ENCODE data around the gene CCDC12. TPM values are rescaled to one million over a fixed set of nuclear protein-coding genes. Genes with fewer than 3 reads are reported as not detected.

Gene CCDC12
- polyA plus RNA-seq, 4 donors, result 59.7 to 84.5 (median 76.0) TPM

DNA sequence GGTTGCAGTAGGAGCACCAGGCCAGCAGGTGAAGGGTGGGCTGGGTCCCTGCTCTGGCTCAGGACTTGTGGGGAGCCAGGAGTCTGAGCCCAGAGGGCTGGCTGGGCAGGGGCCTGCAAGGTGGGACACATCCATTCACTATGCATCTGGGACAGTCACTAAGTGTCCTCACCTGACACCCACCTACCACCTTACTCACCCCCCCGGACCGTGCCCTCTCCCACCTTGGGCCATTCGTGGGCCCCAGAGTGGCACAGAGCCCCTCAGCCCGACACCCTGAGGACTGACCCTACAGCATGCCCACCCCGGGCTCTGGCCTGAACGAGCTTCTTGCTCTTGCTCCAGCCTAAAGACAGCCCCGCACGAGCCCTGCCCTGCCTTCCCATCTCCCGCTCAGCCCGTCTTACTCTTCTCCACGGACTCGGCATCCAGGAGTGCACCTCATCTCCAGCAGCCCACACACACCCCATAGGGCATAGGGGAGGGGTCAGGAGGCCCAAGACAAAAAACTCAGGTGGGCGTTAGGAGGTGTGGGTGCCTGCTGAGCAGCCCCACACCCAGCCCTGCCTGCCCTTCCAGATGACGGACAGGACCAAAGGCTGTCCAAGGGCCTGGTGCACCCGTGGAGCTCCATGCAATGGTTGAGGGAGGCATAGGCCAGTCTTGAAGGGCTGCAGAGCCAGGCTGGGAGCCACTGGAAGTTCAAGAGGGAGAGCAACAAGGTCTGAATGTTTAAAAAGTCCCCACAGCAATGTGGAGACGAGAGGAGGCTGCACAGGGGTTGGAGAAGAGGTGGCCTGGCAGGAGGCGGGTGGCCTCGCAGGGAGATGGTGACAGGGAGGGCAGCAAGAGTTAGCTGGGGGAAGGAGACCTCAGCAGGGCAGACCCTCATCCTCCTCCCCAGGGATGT, 72.0 kb downstream of the CCDC12 start:
- peaks cover 0 to 6% (median 0%) of the 10 kb centered on the region in 3 donors for H3K4me1 ChIP-seq (ENCODE audit: control insufficient read depth in 3 of 3, insufficient read depth in 2 of 3, low read depth in 1 of 3, low read length in 2 of 3)
- peaks cover 0 to 2% (median 0%) of the 10 kb centered on the region in 3 donors for H3K36me3 ChIP-seq (ENCODE audit: control insufficient read depth in 3 of 3, insufficient read depth in 2 of 3, low read depth in 1 of 3, low read length in 3 of 3)
- H3K27me3 ChIP-seq (ENCODE audit: control insufficient read depth in 3 of 3, insufficient read depth in 3 of 3, low read length in 3 of 3), result no peaks in the 10 kb centered on the region
- FAIRE-seq, result no peak
- no peaks in the 10 kb centered on the region for H3K9me3 ChIP-seq (ENCODE audit: control insufficient read depth in 2 of 2, insufficient read depth in 1 of 2, low read depth in 1 of 2, low read length in 1 of 2)
- H3K4me3 ChIP-seq (ENCODE audit: low read depth in 1 of 3, low read length in 3 of 3), result no peak overlapping the region
- WGBS, 3 donors, result 82 to 88% (median 84%) methylated on average over 18 of the region's 18 CpGs
- DNase-seq, result no peak
- H3K27ac ChIP-seq (ENCODE audit: low read depth in 1 of 3, low read length in 2 of 3), result no peak overlapping the region

DNA sequence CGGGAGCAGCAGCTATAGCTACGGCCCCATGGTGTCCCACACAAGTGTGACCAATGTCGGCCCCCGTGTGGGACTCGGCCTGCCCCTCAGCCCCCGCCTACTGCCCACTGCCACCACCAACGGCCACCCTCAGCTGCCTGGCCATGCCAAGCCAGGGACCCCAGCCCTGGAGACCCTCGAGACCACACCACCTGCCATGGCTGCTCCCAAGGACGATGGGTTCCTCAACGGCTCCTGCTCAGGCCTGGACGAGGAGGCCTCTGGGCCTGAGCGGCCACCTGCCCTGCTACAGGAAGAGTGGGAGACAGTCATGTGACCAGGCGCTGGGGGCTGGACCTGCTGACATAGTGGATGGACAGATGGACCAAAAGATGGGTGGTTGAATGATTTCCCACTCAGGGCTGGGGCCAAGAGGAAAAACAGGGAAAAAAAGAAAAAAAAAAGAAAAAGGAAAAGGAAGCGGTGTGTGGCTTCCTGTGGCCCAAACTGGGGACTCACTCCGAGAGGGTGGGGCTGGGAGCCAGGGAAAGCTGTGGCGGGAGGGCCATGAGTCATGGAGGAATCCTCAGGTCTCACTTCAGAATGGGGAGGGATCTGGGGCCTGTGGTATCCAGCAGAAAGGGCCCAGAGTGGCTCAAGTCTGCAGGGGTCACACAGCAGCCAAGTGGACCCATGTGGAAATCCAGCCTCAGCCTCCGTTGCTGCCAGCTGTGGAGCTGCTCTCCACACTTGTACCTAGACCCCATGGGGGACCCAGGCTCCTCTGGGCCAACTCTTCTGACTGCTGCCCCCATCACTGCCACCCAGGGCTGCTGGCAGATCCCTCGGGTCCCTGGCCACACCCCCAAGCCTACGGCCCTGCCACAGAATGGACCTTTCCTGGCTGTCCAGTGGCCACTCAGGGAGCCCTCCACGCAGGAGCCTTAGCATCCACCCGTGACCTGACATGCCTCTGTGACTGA, 72.9 kb downstream of the CCDC12 start:
- WGBS, 3 donors, result 75 to 78% (median 77%) methylated on average over 20 to 21 of the region's 21 CpGs
- H3K36me3 ChIP-seq (ENCODE audit: control insufficient read depth in 3 of 3, insufficient read depth in 2 of 3, low read depth in 1 of 3, low read length in 3 of 3), result peaks cover 0 to 2% (median 0%) of the 10 kb centered on the region in 3 donors
- FAIRE-seq, result no peak
- no peaks in the 10 kb centered on the region for H3K4me1 ChIP-seq (ENCODE audit: control insufficient read depth in 3 of 3, insufficient read depth in 2 of 3, low read depth in 1 of 3, low read length in 2 of 3)
- peaks cover 0 to 8% (median 0%) of the 10 kb centered on the region in 3 donors for H3K27me3 ChIP-seq (ENCODE audit: control insufficient read depth in 3 of 3, insufficient read depth in 3 of 3, low read length in 3 of 3)
- H3K9me3 ChIP-seq (ENCODE audit: control insufficient read depth in 2 of 2, insufficient read depth in 1 of 2, low read depth in 1 of 2, low read length in 1 of 2), result no peaks in the 10 kb centered on the region
- no peak for DNase-seq
- H3K27ac ChIP-seq (ENCODE audit: low read depth in 1 of 3, low read length in 2 of 3), result no peak overlapping the region
- no peak overlapping the region for H3K4me3 ChIP-seq (ENCODE audit: low read depth in 1 of 3, low read length in 3 of 3)

DNA sequence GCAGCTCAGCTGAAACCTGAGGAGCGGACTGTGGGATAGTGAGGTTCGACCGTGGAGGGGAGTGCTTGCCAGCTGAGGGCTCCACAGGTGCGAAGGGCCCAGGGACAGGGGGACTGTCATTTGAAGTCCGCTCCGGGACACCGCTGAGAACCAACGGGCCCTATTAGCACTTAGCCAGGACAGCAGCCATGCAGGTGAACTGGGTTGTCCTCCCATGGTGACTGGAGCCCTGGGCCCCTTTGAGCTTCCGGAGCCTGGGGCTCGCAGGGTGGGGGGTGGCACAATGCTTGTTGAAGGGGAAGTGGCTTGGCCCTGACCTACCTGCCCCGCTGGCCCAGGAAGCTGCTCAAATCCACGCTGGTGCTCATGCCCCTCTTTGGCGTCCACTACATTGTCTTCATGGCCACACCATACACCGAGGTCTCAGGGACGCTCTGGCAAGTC, 74.3 kb downstream of the CCDC12 start:
- FAIRE-seq, result no peak
- DNase-seq, result no peak
- 89 to 92% (median 92%) methylated on average over 15 of the region's 15 CpGs for WGBS, 3 donors

DNA sequence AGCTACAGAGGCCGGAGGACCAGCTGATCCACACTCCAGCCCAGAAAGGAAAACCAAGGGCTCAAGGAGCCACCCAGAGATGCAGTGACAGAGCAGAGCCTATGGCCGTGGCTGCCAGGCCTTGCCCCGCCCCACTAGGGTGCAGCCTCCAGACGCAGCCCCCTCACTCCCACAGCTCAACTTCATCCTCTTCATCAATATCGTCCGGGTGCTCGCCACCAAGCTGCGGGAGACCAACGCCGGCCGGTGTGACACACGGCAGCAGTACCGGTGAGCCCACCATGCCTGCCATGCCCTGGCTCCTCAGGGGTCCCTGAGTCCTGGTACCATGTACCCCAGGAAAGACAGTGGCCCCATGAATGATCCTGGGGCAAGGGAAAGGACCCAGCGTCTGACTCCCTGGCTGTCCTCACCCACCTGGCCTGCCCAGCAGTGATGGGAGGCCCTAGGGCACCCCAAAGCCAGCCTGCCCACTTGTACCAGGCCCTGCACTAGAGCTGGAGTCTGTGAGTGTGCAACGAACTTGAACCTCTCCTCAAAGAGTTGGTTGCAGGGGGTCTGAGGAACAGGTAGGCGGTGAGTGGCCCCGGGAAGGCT, 74.9 kb downstream of the CCDC12 start:
- FAIRE-seq, result no peak
- WGBS, 3 donors, result 87 to 90% (median 88%) methylated on average over 17 of the region's 17 CpGs
- Histone ChIP-seq H3K27me3 (ENCODE audit: control insufficient read depth in 3 of 3, insufficient read depth in 3 of 3, low read length in 3 of 3) (peaks cover 0 to 18% (median 4%) of the 10 kb centered on the region in 3 donors), H3K36me3 (ENCODE audit: control insufficient read depth in 3 of 3, insufficient read depth in 2 of 3, low read depth in 1 of 3, low read length in 3 of 3) (peaks cover 0 to 2% (median 0%) of the 10 kb centered on the region in 3 donors), H3K4me1 (ENCODE audit: control insufficient read depth in 3 of 3, insufficient read depth in 2 of 3, low read depth in 1 of 3, low read length in 2 of 3) (no peaks in the 10 kb centered on the region), H3K4me3 (ENCODE audit: low read depth in 1 of 3, low read length in 3 of 3) (no peak overlapping the region), H3K9me3 (ENCODE audit: control insufficient read depth in 2 of 2, insufficient read depth in 1 of 2, low read depth in 1 of 2, low read length in 1 of 2) (no peaks in the 10 kb centered on the region), H3K27ac (ENCODE audit: low read depth in 1 of 3, low read length in 2 of 3) (no peak overlapping the region)
- DNase-seq, result no peak

More for the DNA sequence above, 74.3 kb downstream of the CCDC12 start:
- no peak overlapping the region for H3K4me3 ChIP-seq (ENCODE audit: low read depth in 1 of 3, low read length in 3 of 3)
- no peaks in the 10 kb centered on the region for H3K9me3 ChIP-seq (ENCODE audit: control insufficient read depth in 2 of 2, insufficient read depth in 1 of 2, low read depth in 1 of 2, low read length in 1 of 2)
- H3K4me1 ChIP-seq (ENCODE audit: control insufficient read depth in 3 of 3, insufficient read depth in 2 of 3, low read depth in 1 of 3, low read length in 2 of 3), result no peaks in the 10 kb centered on the region
- peaks cover 0 to 18% (median 4%) of the 10 kb centered on the region in 3 donors for H3K27me3 ChIP-seq (ENCODE audit: control insufficient read depth in 3 of 3, insufficient read depth in 3 of 3, low read length in 3 of 3)
- H3K27ac ChIP-seq (ENCODE audit: low read depth in 1 of 3, low read length in 2 of 3), result no peak overlapping the region
- peaks cover 0 to 2% (median 0%) of the 10 kb centered on the region in 3 donors for H3K36me3 ChIP-seq (ENCODE audit: control insufficient read depth in 3 of 3, insufficient read depth in 2 of 3, low read depth in 1 of 3, low read length in 3 of 3)

DNA sequence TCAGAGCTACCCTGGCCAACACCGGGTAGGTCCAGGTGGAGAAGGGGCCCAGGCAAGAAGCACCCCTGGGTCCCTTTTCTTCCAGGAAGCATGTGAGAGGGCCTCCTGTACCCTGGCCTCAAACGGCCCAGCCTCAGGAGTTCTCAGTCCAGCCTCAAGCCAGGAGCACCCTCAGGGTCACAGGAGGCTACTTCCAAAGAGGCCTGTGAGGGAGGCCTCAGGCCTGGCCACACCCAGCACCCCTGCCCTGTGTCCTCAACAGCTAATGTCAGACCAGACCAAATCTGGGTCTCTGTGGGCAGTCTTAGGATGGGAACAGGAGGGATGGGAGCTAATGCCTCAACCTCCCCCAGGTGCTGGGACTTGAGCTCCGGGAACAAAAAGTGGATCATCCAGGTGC, 75.5 kb downstream of the CCDC12 start:
- H3K4me1 ChIP-seq (ENCODE audit: control insufficient read depth in 3 of 3, insufficient read depth in 2 of 3, low read depth in 1 of 3, low read length in 2 of 3), result no peaks in the 10 kb centered on the region
- FAIRE-seq, result no peak
- H3K36me3 ChIP-seq (ENCODE audit: control insufficient read depth in 3 of 3, insufficient read depth in 2 of 3, low read depth in 1 of 3, low read length in 3 of 3), result peaks cover 0 to 2% (median 0%) of the 10 kb centered on the region in 3 donors
- no peak overlapping the region for H3K27ac ChIP-seq (ENCODE audit: low read depth in 1 of 3, low read length in 2 of 3)
- no peak for DNase-seq
- 71 to 83% (median 76%) methylated on average over 3 of the region's 3 CpGs for WGBS, 3 donors
- no peaks in the 10 kb centered on the region for H3K9me3 ChIP-seq (ENCODE audit: control insufficient read depth in 2 of 2, insufficient read depth in 1 of 2, low read depth in 1 of 2, low read length in 1 of 2)
- H3K4me3 ChIP-seq (ENCODE audit: low read depth in 1 of 3, low read length in 3 of 3), result no peak overlapping the region
- H3K27me3 ChIP-seq (ENCODE audit: control insufficient read depth in 3 of 3, insufficient read depth in 3 of 3, low read length in 3 of 3), result peaks cover 0 to 18% (median 4%) of the 10 kb centered on the region in 3 donors

DNA sequence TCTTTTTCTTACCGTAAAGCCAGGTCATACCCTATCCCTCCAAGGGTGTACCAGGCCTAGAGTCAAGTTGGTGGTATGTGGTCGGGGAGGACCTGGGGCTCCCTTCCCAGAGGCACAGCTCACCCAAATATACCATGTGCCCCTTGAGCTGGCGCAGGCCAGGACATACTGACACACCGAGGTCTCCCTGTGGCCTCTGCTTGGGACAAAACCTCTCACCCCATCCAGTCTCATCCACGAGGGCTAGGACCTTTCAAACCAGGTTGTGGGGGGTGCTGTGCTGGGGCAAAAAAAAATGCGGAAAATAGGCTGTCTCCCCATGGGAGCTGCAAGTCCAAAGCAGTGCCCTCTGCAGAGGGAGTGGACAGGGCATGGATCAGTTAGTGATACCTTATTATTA, 76.2 kb downstream of the CCDC12 start:
- H3K4me1 ChIP-seq (ENCODE audit: control insufficient read depth in 3 of 3, insufficient read depth in 2 of 3, low read depth in 1 of 3, low read length in 2 of 3), result no peaks in the 10 kb centered on the region
- 87 to 91% (median 88%) methylated on average over 6 of the region's 6 CpGs for WGBS, 3 donors
- FAIRE-seq, result no peak
- H3K27ac ChIP-seq (ENCODE audit: low read depth in 1 of 3, low read length in 2 of 3), result no peak overlapping the region
- H3K9me3 ChIP-seq (ENCODE audit: control insufficient read depth in 2 of 2, insufficient read depth in 1 of 2, low read depth in 1 of 2, low read length in 1 of 2), result no peaks in the 10 kb centered on the region
- DNase-seq, result no peak
- peaks cover 0 to 18% (median 4%) of the 10 kb centered on the region in 3 donors for H3K27me3 ChIP-seq (ENCODE audit: control insufficient read depth in 3 of 3, insufficient read depth in 3 of 3, low read length in 3 of 3)
- no peak overlapping the region for H3K4me3 ChIP-seq (ENCODE audit: low read depth in 1 of 3, low read length in 3 of 3)
- H3K36me3 ChIP-seq (ENCODE audit: control insufficient read depth in 3 of 3, insufficient read depth in 2 of 3, low read depth in 1 of 3, low read length in 3 of 3), result peaks cover 0 to 2% (median 0%) of the 10 kb centered on the region in 3 donors

DNA sequence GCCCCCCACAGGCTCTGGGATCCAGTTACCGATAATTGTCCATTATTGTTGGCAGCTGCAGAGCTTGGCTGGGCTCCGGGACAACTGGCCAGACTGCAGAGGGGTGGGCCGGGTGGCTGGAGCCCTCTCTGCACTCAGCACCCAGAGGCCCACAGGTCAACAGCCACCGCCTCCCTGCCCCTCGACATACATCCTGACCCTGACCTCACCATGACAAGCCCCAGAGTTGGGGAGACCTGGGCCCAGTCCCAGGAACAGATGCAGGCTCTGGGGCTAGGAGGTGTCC, 76.6 kb downstream of the CCDC12 start:
- Histone ChIP-seq H3K9me3 (ENCODE audit: control insufficient read depth in 2 of 2, insufficient read depth in 1 of 2, low read depth in 1 of 2, low read length in 1 of 2) (no peaks in the 10 kb centered on the region), H3K27me3 (ENCODE audit: control insufficient read depth in 3 of 3, insufficient read depth in 3 of 3, low read length in 3 of 3) (peaks cover 0 to 18% (median 4%) of the 10 kb centered on the region in 3 donors), H3K4me1 (ENCODE audit: control insufficient read depth in 3 of 3, insufficient read depth in 2 of 3, low read depth in 1 of 3, low read length in 2 of 3) (no peaks in the 10 kb centered on the region), H3K27ac (ENCODE audit: low read depth in 1 of 3, low read length in 2 of 3) (no peak overlapping the region), H3K4me3 (ENCODE audit: low read depth in 1 of 3, low read length in 3 of 3) (no peak overlapping the region), H3K36me3 (ENCODE audit: control insufficient read depth in 3 of 3, insufficient read depth in 2 of 3, low read depth in 1 of 3, low read length in 3 of 3) (peaks cover 0 to 2% (median 0%) of the 10 kb centered on the region in 3 donors)
- DNase-seq (no peak), FAIRE-seq (no peak)
- 79 to 86% (median 80%) methylated on average over 5 of the region's 5 CpGs for WGBS, 3 donors

Data from small intestine (tissue), 7 donors.